HG03139 (cell line): ENCODE data around the gene PTPRT.

Experiments
- ATAC-seq: cut with Tn5 transposase; IDR thresholded peaks from one replicate; pipeline ENCODE4 v1.9.1; 2021; ENCODE audit not compliant: unreplicated experiment

The PTPRT gene

GRCh38 chr20:42419814-42420532 lies 769.7 kb downstream of the PTPRT start:
- no peak for ATAC-seq

DNA sequence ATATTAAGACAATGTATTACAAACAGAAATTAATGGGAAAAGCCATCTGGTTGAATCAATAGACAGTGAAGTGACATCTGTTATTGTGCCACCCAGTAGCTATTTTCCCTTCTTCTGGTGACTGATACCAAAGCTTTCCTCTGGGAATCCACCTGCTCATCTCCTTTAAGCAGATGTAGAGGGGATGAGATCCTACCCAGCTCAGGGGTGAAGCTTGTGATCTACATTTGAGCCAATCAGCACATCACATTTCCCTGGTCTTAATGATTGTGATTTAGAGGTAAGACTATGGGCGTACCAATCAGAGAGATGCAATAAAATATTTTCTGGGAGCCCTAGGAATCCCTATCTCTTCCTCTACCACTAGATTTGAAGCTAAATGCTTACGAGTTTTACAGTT lies 782.9 kb downstream of the PTPRT start:
- ATAC-seq = no peak

- ATAC-seq = no peak
Observed at GRCh38 chr20:42402455-42402854, 787.3 kb downstream of the PTPRT start.

DNA sequence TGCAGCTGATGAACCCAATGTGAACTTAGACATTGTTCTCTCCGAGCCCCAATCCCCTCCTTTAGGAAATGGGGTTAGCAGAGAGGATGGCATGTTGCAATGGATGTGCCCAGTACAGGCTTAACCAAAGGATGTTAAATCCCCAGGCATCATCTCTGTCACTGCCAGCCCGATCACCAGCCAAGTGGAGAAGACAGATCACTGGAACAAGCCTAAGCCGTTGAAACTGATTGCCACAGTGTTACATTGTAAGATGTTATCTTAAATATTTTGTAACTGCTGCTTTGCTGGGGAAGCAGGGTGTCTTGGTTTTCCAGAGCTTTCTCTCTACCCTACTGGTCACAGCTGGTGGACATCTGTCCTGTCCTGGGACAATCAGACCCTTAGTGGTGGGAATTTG lies 788.1 kb downstream of the PTPRT start:
- ATAC-seq = no peak

GRCh38 chr20:42399802-42400201 lies 789.9 kb downstream of the PTPRT start:
- no peak for ATAC-seq

DNA sequence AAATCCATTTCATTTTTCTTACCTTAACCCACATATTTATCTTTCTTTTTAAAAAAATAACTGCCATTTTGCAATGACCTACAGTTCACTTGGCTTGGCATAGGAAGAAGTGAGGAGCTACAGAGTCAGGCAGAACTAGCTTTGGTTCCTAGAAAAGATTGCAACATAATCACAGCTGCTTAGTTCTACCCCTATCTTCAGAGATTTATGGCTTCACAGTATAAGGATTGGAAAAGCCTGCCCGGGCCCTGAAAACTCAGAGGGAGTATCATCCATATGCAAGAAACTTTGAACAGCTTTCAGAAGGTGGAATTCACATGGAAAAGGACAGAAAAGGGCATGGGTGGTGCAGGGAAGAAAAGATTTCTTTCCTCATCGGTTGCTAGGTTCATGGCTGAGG lies 797.3 kb downstream of the PTPRT start:
- ATAC-seq = no peak

DNA sequence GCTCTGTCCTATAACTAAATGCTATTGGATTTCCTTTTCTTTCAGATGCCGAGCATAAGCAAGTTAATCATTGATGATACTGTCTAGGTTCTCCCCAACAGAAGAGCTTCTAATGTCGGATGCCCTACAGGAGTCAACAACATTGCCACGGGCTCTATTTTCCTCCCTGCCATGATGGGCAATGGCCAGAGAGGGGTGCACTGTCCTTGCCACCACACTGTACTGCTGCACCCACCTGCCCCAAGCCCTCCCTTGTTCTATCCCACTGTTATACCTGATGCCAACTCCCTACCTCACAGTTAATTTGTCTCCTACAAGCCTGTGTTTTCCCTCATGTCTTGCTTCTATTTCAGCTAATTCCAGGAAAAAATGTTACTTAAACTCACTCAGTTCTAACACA lies 797.9 kb downstream of the PTPRT start:
- ATAC-seq = no peak

DNA sequence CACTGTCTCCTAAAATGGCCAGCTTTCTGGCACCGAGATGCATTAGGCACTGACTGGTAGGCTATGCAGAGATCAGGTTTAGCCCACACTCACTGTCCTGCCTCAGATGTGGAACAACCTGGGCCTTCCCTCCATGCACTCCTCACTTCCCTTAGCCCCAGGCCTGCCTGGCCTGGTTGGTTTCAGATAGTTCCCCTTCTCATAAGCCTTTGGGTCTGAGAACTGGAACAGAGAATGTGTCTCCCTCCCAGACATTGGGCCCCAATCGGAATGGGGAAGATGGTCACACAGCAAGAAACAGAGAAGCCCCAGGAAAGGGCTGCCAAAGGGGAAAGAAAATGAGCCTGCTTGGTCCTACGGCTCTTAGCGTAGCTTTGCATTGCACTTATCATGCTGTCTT lies 809.4 kb downstream of the PTPRT start:
- ATAC-seq = no peak

DNA sequence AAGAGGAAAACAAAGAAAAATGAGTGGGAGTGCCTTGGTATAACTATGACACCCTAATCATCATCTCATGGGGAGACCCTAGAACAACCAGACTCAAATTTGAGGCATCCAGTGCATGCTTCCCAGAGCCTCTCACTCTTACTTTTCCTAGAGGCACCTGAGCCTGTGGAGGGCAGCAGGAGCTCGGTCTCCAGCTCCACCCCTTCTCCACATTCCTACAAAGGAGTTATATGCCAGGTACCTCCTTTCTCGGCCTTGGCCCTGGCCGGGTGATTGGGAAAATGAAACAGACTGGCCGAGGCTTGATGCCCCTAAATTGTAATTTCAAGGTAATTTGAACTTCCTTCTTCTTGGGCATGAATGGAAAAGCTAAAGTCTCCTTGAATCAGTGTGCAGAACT lies 810.3 kb downstream of the PTPRT start:
- no peak for ATAC-seq

- no peak for ATAC-seq
Observed at GRCh38 chr20:42378826-42379225, 810.9 kb downstream of the PTPRT start.

DNA sequence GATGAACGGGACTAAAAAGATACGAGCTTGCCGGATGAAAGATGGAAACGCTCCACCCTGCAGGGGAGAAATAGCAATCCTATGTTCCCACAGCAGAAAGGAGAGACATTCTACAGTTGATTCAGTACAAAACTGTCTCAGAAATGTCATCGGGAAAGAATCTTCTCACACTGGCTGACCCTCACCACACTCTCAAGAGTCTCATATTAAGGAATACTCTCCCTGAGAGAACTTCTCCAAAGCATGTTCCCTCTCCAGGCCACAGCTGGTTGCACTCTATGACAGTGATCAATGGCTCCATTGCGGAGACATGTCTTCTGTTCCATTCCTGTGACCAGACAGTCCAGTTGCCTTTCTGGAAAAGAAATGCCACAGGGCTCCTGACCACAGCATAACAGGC lies 813.6 kb downstream of the PTPRT start:
- ATAC-seq = no peak

GRCh38 chr20:42373049-42373448 lies 816.7 kb downstream of the PTPRT start:
- ATAC-seq = no peak

- ATAC-seq = no peak
Observed at GRCh38 chr20:42370075-42370474, 819.6 kb downstream of the PTPRT start.

DNA sequence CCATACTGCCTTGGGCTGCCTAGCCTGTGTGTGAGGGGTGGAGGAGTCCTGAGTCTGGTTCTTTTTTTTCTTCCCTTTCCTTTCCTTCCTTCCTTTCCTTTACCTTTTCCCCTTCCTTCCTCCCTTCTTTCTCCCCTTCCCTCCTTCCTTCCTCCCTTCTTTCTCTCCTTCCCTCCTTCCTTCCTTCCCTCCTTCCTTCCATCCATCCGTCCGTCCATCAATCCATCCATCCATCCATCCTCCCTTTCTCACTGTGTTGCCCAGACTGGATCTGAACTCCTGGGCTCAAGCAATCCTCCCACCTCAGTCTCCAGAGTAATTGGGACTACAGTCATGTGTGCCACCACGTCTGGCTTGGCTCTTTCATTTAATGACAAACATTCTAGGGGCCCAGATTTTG lies 820.8 kb downstream of the PTPRT start:
- no peak for ATAC-seq

- no peak for ATAC-seq
Observed at GRCh38 chr20:42366626-42367025, 823.1 kb downstream of the PTPRT start.

- ATAC-seq = no peak
Observed at GRCh38 chr20:42364446-42364845, 825.3 kb downstream of the PTPRT start.

DNA sequence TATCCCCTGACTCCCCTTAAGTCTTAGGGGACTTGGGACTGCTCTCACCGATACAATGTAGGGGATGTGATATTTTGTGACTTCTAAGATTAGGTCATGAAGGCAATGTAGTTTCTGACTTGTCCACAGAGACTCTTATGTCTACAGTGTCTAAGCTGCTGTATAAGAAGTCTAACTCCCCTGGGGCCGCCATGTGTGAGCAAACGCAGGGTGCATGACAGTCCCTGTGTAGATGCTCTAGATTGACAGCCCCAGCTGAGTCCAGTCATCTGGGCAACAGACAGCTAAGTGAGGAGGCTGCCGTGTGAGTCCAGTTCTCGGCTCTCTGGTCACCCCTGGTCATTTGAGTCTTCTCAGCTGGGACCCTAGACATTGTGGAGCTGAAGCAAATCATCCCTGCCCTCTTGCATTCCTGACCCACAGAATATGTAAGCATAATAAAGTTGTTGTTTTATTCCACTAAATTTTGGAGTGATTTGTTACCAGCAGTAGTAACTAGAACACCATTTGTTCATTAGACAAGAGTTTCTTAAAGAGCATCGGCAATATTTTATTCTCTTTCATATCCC lies 828.2 kb downstream of the PTPRT start:
- ATAC-seq = no peak

DNA sequence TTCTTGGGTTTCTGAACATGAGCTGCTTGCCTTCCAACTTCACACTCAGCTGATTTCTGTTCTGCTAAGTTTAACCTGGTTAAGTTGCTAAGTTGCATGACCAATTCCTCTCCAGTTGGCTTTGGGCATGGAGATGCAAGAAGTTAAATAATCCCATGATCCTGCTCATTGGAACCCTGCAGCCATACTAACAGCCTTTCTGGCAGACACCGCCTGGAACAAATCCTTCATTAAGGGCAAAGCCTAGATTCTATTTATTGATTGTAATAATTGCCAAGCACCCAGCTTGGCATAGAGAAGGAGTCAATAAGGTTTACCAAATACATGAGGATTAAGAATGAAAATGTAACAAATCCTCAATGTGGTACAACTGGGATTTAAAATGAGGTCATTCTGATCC lies 829.1 kb downstream of the PTPRT start:
- no peak for ATAC-seq

- ATAC-seq = no peak
Observed at GRCh38 chr20:42359617-42360016, 830.1 kb downstream of the PTPRT start.

GRCh38 chr20:42352096-42352495 lies 837.6 kb downstream of the PTPRT start:
- ATAC-seq = no peak

DNA sequence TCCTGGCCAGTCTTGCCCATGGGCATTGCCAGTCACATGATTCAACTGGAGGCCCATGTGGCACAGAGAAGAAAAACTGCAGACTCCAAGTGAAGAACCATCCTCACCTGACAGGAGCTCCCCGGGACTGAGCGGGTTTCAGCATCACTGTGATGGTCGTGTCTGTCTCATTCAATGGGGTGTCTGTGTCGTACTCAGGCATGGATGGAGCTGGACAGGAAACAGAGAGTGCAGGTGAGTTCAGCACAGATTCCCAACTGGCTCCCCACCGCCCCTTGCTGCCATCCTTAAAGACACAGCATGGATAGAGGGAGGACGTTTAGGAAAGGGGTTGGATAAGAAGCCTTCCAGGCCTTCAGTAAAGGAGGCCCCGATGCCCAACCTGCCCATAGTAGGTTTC lies 839.2 kb downstream of the PTPRT start:
- no peak for ATAC-seq

DNA sequence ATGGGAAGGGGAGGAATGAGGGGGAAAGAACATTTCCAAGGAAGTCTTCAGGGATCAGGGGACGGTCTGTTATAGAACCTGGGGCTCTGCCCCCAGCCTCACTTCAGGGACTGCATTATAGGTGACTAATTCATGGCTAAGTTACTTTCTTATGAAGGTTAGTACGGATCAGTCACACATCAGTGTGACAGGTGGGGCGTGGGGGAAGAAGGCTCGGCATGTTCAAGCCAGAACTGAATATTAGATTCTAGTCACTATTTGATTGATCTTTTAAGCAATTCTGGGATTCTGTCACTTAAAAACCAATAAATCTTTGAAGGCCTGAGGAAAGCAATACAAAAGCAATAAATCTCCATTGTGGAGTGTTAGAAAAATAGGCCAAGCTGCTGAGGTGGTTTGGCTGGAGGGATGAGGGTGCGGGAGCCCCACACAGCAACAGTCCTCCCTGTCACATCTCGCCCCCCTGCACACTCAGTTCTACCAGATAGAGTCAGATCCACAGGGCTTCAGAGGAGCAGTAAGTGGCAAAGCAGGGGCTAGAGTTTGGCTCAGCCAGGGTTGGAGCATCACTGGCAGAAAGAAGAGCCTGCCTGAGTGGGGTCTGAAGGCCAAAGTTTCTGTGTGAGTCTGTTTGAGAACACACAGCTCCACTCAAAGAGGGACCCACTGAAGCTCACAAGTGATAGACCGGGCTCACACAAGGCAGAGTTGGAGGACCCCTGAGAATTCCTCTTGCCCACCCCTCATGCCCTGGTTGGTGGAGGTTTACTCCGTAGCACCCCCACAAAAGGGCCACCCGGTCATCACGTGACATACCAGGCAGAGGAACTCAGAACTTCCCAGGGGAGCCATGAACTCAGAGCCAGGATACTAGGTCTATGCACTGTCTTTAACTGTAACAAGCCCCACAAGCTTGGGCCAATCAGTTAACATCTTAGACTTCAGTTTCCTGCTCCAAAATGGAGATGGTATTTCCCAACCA lies 843.2 kb downstream of the PTPRT start:
- no peak for ATAC-seq
